Myocyte (in vitro differentiated cells): ENCODE results near the gene C2orf81. TPM values are rescaled to one million over a fixed set of nuclear protein-coding genes. Genes with fewer than 3 reads are reported as not detected.
"Not testable (repeated sequence)": the region's sequence is repeated elsewhere in the genome, so short reads cannot be mapped to it uniquely, and the experiment has no call there.

Experiments used
- DNase-seq: peaks from one replicate; pipeline ENCODE4 v3.0.0-alpha.2; 2012; ENCODE audit warnings: low read depth
- total RNA-seq: library from RNA; depleted of rRNA; stranded (reverse); fragments of >200 nt; gene quantifications from 2 replicates; pipeline ENCODE4 v1.2.3, GENCODE V29; 2014

The C2orf81 gene
- total RNA-seq, 1 donor from 2014 or later, result 1.4 TPM

- not testable (repeated sequence) for DNase-seq
Measured at GRCh38 chr2:74442483-74443297, 21.3 kb upstream of the C2orf81 start.

GRCh38 chr2:74441690-74442482 lies 20.5 kb upstream of the C2orf81 start, which contains the start of gene RTKN:
Gene RTKN (minus strand): TSS chr2:74441937. CDS start chr2:74441816, 121 bp downstream.
- no peak for DNase-seq

DNA sequence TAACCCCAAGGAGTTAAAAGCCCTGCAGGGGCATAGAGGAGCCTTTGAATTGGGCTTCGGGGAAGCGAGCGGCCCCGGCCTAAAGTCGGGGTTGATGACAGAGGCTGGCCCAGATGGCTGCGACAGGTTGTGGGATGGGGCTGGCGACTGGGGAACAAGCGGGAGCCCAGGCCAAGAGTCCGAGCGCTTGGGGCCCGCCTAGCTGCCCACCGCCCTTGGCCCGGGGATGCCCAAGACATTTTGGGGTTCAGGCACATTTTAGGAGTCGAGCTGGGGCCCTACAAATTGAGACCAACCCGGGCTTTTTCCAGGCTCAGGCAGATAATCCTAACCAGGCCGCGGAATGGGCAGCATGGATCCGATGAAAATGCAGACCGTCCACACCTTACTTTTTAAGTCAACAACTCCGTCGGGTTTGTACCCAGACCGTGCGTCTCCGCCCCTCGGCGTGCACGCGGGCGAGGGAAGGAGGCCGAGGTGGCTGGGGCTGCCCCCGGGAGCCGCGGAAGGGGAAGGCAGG lies 19.8 kb upstream of the C2orf81 start:
- DNase-seq, result no peak

DNA sequence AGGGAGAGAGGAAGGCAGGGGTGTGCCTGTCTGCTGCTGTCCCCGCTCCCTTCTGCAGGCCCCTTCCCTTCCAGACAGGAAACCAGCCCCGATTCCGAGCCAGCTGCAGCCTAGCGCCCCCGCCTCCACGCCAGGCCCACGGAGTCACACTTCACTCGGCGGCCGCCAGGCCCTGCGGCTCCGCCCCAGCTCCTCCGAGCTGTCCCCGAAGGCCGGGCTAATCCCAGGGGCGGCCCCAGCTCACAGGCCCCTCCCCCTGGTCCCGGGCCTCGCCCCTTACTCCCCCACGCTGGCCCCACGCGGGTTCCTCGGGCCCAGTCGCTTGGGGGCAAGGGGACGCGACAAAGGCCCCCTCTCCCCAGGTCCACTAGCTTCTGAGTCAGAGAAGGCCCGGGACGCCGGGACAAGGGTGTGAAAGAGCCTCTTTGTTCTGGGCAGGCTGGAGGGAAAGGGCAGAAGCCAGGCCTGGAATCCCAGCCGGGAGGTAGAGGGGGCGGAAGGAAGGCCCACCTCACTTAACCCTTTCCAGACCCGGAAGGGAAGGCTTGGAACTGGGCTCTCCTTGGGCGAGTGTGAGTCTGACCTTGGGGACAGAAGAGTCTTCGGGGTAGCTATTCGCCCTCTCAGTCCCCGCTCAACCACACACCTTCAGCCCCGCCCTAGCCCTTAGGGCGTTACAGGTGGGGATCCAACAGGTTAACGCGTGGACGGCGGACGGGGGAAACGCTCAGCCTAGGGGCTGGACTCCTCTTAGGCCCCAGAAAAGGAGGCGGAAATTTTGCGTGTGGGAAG lies 19.2 kb upstream of the C2orf81 start:
- DNase-seq, result peak; percentile 92

GRCh38 chr2:74439803-74440377 lies 18.5 kb upstream of the C2orf81 start:
- DNase-seq, result peak; percentile 93

DNA sequence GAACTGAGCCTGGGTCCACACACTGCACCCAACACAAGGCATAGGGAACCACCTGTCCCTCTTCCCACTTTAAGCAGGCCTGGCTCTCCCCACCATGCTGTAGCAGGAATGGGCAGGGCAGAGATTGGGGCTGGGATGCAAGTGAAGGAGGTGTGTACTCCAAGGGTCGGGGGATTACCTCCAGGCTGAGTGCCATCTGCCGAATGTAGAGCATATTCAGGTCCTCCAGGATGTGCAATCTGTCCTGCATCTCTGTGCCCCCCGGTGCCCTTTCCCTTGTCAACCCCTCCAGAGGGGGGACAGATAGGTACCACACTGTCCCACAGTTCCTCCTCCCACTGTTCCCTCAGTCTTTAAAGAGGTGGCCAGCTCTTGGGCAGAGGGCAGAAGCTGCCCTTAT lies 18.0 kb upstream of the C2orf81 start:
- no peak for DNase-seq

DNA sequence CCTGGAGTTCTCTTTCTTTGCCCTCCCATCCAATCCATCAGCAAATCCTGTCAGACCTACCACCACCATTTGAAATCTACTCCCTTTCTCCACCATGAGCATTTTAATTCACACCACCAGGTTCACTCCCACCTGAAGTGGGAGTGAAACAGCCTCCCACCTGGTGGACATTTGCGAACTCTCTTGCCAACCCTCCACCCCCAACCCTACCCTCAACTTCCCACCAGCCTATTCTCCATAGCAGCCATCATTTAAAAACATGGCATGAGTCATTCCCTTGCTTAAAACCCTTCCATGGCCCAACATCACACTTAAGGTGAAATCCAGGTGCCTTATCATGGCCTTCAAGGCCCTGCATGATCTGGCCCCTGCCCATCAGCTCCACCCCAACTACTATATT lies 16.8 kb upstream of the C2orf81 start:
- DNase-seq, result no peak

- no peak for DNase-seq
Measured at GRCh38 chr2:74436848-74437695, 15.7 kb upstream of the C2orf81 start.

DNA sequence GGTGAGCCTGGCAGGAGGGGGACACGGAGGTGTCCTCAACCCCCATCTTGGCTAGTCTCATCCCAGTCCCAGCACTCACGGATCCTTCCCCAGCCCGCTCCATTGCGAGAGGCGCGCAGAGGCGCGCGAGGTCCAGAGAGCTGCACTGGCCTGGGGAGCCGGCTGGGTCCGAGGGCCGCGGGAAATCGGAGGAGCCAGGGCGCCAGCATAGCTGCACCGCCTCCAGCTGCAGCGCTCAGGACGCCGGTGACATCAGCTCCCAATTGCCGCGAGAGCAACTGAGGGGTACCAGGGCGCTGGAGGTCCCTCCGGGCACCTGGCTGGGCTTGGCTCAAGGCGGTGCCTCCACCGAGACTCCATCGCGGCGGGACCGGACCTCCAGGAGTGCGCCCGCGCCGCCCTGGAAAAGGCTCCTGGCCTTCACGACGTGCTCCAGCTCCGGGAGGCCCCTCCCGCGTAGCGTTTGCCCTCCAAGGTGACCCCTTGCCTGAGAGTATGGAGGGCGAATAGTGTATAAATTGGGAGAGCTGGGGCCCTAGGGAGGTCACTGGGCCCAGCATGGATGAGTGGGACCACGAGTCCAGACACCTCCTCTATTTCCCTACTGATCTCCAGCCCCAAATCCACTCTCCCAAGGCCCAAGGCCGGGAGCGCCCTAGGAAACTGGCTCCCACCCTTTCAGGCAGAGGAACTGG lies 14.8 kb upstream of the C2orf81 start:
- DNase-seq, result no peak

- no peak for DNase-seq
Measured at GRCh38 chr2:74430502-74430901, 9.1 kb upstream of the C2orf81 start.

DNA sequence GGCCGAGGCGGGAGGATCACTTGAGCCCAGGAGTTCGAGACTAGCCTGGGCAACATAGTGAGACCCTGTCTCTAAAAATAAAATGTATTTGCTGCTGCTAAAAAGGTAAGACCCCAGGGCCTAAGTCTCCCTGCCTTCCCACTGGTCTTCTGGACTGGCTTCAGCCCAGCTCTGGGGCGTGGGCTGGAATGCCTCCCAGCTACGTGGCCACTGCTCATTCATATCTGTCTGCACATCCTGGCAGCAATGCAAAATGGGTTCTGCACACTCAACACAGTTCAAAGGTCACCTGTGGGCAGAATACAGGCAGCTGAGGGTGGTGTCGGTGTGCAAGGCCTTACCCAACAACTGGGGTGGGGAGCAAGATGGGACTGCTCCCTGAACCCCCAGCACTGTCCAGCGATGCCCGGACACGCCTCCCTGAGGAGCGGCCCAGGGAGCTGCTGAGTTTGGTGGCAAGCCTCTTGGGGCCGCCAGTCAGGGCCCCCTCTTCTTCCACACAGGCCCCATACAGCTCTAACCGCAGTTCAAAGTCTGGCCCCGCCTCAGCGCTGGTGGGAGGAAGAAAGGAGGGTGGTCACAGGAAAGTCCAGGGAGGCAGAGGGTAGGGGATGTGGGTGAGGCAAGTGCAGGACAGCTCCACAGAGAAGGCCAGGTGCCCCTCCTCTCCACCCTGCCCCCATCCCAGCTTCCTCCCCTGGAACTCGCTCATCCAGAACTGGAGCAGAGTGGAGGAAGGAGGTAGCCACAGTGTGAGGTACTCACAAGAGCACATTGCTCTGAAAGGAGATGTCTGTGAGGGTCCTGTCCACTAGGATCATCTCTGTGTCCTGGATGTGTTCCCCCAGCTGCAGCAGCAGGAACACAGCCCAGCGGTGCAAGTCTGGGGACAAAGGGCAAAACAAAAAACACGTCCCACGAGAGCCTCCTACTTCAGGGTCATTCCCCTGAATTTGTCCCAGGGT lies 8.3 kb upstream of the C2orf81 start:
- no peak for DNase-seq

- DNase-seq, result no peak
Measured at GRCh38 chr2:74428675-74429074, 7.3 kb upstream of the C2orf81 start.

- no peak for DNase-seq
Measured at GRCh38 chr2:74427551-74427950, 6.1 kb upstream of the C2orf81 start.

GRCh38 chr2:74426181-74426758 lies 4.9 kb upstream of the C2orf81 start:
- no peak for DNase-seq

DNA sequence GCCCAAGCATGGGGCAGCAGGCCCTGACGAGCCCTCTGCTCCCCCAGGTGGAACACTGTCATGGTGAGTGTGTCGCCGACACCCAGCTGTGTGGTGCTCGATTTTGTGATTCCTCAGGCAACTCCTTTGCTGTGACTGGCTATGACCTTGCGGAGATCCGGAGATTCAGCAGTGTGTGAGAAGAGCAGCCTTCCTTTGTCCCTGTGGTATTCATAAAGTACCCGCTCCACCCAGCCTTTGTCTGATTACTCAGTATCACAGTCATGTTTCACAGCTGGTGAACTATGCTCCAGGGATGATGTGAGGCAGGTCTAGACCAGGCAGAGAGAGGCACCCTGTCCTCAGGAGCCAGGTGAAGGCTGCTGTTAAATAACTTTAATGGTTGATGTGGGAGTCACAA lies 4.1 kb upstream of the C2orf81 start:
- peak; percentile 33 for DNase-seq

DNA sequence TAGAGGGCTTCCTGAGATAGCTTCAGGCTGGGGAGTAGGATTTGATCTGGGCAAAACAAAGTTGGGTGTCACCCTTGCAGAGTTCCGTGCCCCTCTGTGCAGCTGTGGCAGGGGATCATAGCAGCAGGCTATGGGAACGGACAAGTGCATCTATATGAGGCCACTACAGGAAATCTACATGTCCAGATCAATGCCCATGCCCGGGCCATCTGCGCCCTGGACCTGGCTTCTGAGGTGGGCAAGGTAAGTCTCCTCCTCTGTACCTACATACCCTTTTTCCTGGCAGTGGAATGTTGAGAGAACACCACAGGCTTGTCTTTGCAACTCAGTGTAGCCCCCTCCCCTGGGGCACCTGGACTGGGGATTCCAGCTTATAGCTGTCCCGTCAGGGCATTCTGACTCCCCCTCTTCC lies 3.6 kb upstream of the C2orf81 start:
- DNase-seq, result no peak

- DNase-seq, result peak; percentile 20
Measured at GRCh38 chr2:74424139-74424992, 2.9 kb upstream of the C2orf81 start.
